Measurements from ENCODE around the gene MARVELD1. TPM values are rescaled to one million over a fixed set of nuclear protein-coding genes. Genes with fewer than 3 reads are reported as not detected.

MARVELD1 gene
- total RNA-seq, 5 donors from 2014 or later (not counting 1 experiment from before 2014, with no cell fraction given): 1.3 to 2.4 (median 1.5) TPM

DNA sequence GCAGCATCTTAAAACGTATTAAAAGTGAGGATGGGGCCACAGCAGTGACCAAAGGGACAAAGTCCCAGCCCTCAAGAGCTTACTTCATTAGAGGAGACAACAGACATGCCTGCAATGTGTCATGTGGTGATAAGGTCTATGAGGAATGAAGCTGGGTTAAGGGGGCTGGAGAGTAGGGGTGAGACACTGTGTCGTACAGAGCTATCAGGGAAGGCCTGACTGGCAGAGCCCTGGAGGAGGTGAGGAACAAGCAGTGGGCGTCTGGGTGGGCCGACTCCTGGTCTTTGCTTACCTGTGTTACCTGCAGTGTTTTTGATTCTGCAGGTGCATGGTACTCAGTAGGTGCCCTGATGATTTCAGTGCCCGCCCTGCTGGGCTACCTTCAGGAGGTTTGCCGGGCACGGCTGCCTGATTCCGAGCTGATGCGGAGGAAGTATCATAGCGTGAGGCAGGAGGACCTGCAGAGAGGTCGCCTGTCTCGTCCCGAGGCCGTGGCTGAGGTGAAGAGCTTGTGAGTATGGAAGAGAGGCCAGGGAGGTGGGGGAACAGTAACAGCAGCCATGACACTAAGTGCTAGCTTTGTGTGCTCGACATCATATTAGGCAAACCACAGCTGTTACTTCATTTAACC, 31.0 kb downstream of the MARVELD1 start:
- WGBS (ENCODE audit: insufficient coverage): 97% methylated on average over 9 of the region's 15 CpGs
- CTCF ChIA-PET: interaction anchor here in 1 of 2 donors (0.6 kb wide), 1 partner anchor 190 kb away, joined by 4 read pairs; no protein-coding TSS in a partner anchor
- no peak overlapping the region for H3K4me3 Mint-ChIP-seq
- Histone ChIP-seq H3K36me3 (ENCODE audit: control insufficient read depth in 2 of 2, extremely low read depth in 1 of 2, insufficient read depth in 1 of 2, low read length in 1 of 2) (peaks cover 5 to 77% of the 10 kb centered on the region in 2 donors), H3K27ac (ENCODE audit: low read length) (no peak overlapping the region), H3K4me3 (ENCODE audit: control insufficient read depth in 1 of 2, extremely low read depth in 1 of 2, low read length in 1 of 2) (no peak overlapping the region), H3K27me3 (replicated peaks in 1 of 2; ENCODE audit: control insufficient read depth in 2 of 2, extremely low read depth in 1 of 2, insufficient read depth in 2 of 2, low read length in 1 of 2) (no peaks in the 10 kb centered on the region), H3K9me3 (no peaks in the 10 kb centered on the region), H3K4me1 (ENCODE audit: control insufficient read depth in 1 of 2, extremely low read depth in 1 of 2, insufficient read depth in 2 of 2, low read length in 2 of 2) (peaks cover 0 to 20% of the 10 kb centered on the region in 2 experiments)
- H3K9me3 Mint-ChIP-seq: no peaks in the 10 kb centered on the region
- DNase-seq (no peak), ATAC-seq (replicated peaks in 1 of 4) (no peak)
- H3K36me3 Mint-ChIP-seq: peaks cover 61% of the 10 kb centered on the region
- H3K27ac Mint-ChIP-seq: no peak overlapping the region
- POLR2A ChIA-PET: interaction anchor here in 1 of 2 donors (0.5 to 0.6 kb wide), 2 partner anchors 370 to 1474 kb away, joined by 3 to 5 read pairs; no protein-coding TSS in a partner anchor
- no peaks in the 10 kb centered on the region for H3K27me3 Mint-ChIP-seq
- H3K4me1 Mint-ChIP-seq: peaks cover 38 to 45% (median 40%) of the 10 kb centered on the region in 3 donors

DNA sequence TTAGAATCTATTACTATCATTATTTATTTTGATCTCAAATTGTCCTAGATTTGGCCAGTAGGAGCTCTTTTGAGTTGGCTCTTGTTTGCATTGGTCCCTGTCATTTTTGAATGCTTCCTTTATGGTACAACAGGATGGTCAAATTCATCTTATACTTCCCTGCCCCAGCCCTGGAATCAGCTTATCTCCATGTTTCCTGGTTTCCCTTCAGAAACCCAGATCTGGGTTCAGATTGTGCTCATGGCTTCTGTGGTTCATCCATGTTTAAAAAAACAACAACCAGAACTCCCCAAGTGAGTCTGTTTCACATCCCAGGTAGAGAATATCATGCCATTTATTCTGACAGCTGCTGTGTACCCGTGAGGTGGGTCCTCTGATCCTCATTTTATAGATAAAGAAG, 34.0 kb downstream of the MARVELD1 start:
- POLR2A ChIA-PET: no interaction called here
- H3K4me3 Mint-ChIP-seq: no peak overlapping the region
- Histone ChIP-seq H3K27ac (ENCODE audit: low read length) (no peak overlapping the region), H3K4me3 (ENCODE audit: control insufficient read depth in 1 of 2, extremely low read depth in 1 of 2, low read length in 1 of 2) (no peak overlapping the region), H3K27me3 (replicated peaks in 1 of 2; ENCODE audit: control insufficient read depth in 2 of 2, extremely low read depth in 1 of 2, insufficient read depth in 2 of 2, low read length in 1 of 2) (no peaks in the 10 kb centered on the region), H3K9me3 (no peaks in the 10 kb centered on the region), H3K4me1 (ENCODE audit: control insufficient read depth in 1 of 2, extremely low read depth in 1 of 2, insufficient read depth in 2 of 2, low read length in 2 of 2) (peaks cover 0 to 9% of the 10 kb centered on the region in 2 experiments), H3K36me3 (ENCODE audit: control insufficient read depth in 2 of 2, extremely low read depth in 1 of 2, insufficient read depth in 1 of 2, low read length in 1 of 2) (peaks cover 13 to 89% of the 10 kb centered on the region in 2 donors)
- DNase-seq (no peak), ATAC-seq (replicated peaks in 1 of 4) (no peak)
- no peak overlapping the region for H3K27ac Mint-ChIP-seq
- H3K36me3 Mint-ChIP-seq: peaks cover 65% of the 10 kb centered on the region
- H3K9me3 Mint-ChIP-seq: no peaks in the 10 kb centered on the region
- H3K27me3 Mint-ChIP-seq: no peaks in the 10 kb centered on the region
- CTCF ChIA-PET: interaction anchor here in 1 of 2 donors (0.6 to 1.3 kb wide), 3 partner anchors 11 to 195 kb away, joined by 3 to 5 read pairs (median 4); partner anchors contain the start of gene ZFYVE27
- 100% methylated on average over 1 of the region's 1 CpG for WGBS (ENCODE audit: insufficient coverage)
- peaks cover 13 to 18% (median 15%) of the 10 kb centered on the region in 3 donors for H3K4me1 Mint-ChIP-seq

DNA sequence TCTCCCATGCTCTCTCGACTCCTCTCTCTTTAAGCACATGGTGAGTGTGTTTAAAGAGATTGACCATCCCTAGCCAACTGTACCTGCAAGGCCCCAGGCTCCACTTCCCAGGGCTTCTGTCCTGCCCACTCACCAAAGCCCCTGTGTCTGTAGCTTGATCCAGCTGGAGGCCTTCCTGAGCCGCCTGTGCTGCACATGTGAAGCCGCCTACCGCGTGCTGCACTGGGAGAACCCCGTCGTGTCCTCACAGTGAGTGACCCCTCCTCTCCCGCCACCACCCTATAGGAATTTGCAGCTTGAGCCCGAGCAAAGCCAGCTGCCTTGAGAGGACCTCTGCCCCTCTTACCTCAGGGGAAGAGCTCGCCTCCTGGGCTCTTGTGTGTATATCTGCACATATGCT, 34.6 kb downstream of the MARVELD1 start:
- Mint-ChIP-seq H3K4me3 (no peak overlapping the region), H3K27me3 (no peaks in the 10 kb centered on the region), H3K27ac (no peak overlapping the region), H3K9me3 (no peaks in the 10 kb centered on the region), H3K4me1 (peaks cover 11 to 14% (median 12%) of the 10 kb centered on the region in 3 donors), H3K36me3 (peaks cover 67% of the 10 kb centered on the region)
- Histone ChIP-seq H3K36me3 (ENCODE audit: control insufficient read depth in 2 of 2, extremely low read depth in 1 of 2, insufficient read depth in 1 of 2, low read length in 1 of 2) (peaks cover 13 to 89% of the 10 kb centered on the region in 2 donors), H3K27ac (ENCODE audit: low read length) (no peak overlapping the region), H3K27me3 (replicated peaks in 1 of 2; ENCODE audit: control insufficient read depth in 2 of 2, extremely low read depth in 1 of 2, insufficient read depth in 2 of 2, low read length in 1 of 2) (no peaks in the 10 kb centered on the region), H3K4me1 (ENCODE audit: control insufficient read depth in 1 of 2, extremely low read depth in 1 of 2, insufficient read depth in 2 of 2, low read length in 2 of 2) (peaks cover 0 to 4% of the 10 kb centered on the region in 2 experiments), H3K9me3 (no peaks in the 10 kb centered on the region), H3K4me3 (ENCODE audit: control insufficient read depth in 1 of 2, extremely low read depth in 1 of 2, low read length in 1 of 2) (no peak overlapping the region)
- DNase-seq (no peak), ATAC-seq (replicated peaks in 1 of 4) (no peak)
- 98% methylated on average over 8 of the region's 10 CpGs for WGBS (ENCODE audit: insufficient coverage)
- ChIA-PET POLR2A (interaction anchor here in 1 of 2 donors (0.7 kb wide), 1 partner anchor 12 kb away, joined by 3 read pairs; the partner anchor contains the start of gene ZFYVE27), CTCF (interaction anchor here in 1 of 2 donors (1.3 kb wide), 1 partner anchor 46 kb away, joined by 4 read pairs; no protein-coding TSS in a partner anchor)

- Mint-ChIP-seq H3K4me3 (no peak overlapping the region), H3K4me1 (no peaks in the 10 kb centered on the region), H3K27me3 (no peaks in the 10 kb centered on the region), H3K36me3 (peaks cover 66% of the 10 kb centered on the region), H3K9me3 (no peaks in the 10 kb centered on the region), H3K27ac (no peak overlapping the region)
- 96% methylated on average over 18 of the region's 18 CpGs for WGBS (ENCODE audit: insufficient coverage)
- Histone ChIP-seq H3K4me3 (ENCODE audit: control insufficient read depth in 1 of 2, extremely low read depth in 1 of 2, low read length in 1 of 2) (no peak overlapping the region), H3K4me1 (ENCODE audit: control insufficient read depth in 1 of 2, extremely low read depth in 1 of 2, insufficient read depth in 2 of 2, low read length in 2 of 2) (no peaks in the 10 kb centered on the region), H3K27ac (ENCODE audit: low read length) (no peak overlapping the region), H3K27me3 (replicated peaks in 1 of 2; ENCODE audit: control insufficient read depth in 2 of 2, extremely low read depth in 1 of 2, insufficient read depth in 2 of 2, low read length in 1 of 2) (no peaks in the 10 kb centered on the region), H3K36me3 (ENCODE audit: control insufficient read depth in 2 of 2, extremely low read depth in 1 of 2, insufficient read depth in 1 of 2, low read length in 1 of 2) (peaks cover 22 to 95% of the 10 kb centered on the region in 2 donors), H3K9me3 (no peaks in the 10 kb centered on the region)
- CTCF ChIA-PET: interaction anchor here in 1 of 2 donors (1.0 kb wide), 1 partner anchor 17 kb away, joined by 3 read pairs; the partner anchor contains the start of gene ZFYVE27
- POLR2A ChIA-PET: interaction anchor here in 1 of 2 donors (0.6 kb wide), 1 partner anchor 352 kb away, joined by 7 read pairs; the partner anchor contains the start of gene RRP12
- no peak for DNase-seq
- no peak for ATAC-seq (replicated peaks in 1 of 4)
Observed at GRCh38 chr10:97752956-97753355, 39.4 kb downstream of the MARVELD1 start.

- WGBS (ENCODE audit: insufficient coverage): no CpG with 5 or more reads among the region's 4 CpGs
- ChIA-PET POLR2A (no interaction called here), CTCF (interaction anchor here in 1 of 2 donors (0.6 kb wide), 2 partner anchors 14 to 30 kb away, joined by 3 read pairs; no protein-coding TSS in a partner anchor)
- Histone ChIP-seq H3K36me3 (ENCODE audit: control insufficient read depth in 2 of 2, extremely low read depth in 1 of 2, insufficient read depth in 1 of 2, low read length in 1 of 2) (peaks cover 18 to 90% of the 10 kb centered on the region in 2 donors), H3K4me1 (ENCODE audit: control insufficient read depth in 1 of 2, extremely low read depth in 1 of 2, insufficient read depth in 2 of 2, low read length in 2 of 2) (no peaks in the 10 kb centered on the region), H3K9me3 (no peaks in the 10 kb centered on the region), H3K4me3 (ENCODE audit: control insufficient read depth in 1 of 2, extremely low read depth in 1 of 2, low read length in 1 of 2) (no peak overlapping the region), H3K27ac (ENCODE audit: low read length) (no peak overlapping the region), H3K27me3 (replicated peaks in 1 of 2; ENCODE audit: control insufficient read depth in 2 of 2, extremely low read depth in 1 of 2, insufficient read depth in 2 of 2, low read length in 1 of 2) (no peaks in the 10 kb centered on the region)
- Mint-ChIP-seq H3K4me3 (no peak overlapping the region), H3K36me3 (peaks cover 59% of the 10 kb centered on the region), H3K27me3 (no peaks in the 10 kb centered on the region), H3K9me3 (no peaks in the 10 kb centered on the region), H3K4me1 (no peaks in the 10 kb centered on the region), H3K27ac (no peak overlapping the region)
- ATAC-seq (replicated peaks in 1 of 4): no peak
- no peak for DNase-seq
Observed at GRCh38 chr10:97754726-97755125, 41.2 kb downstream of the MARVELD1 start.

GRCh38 chr10:97755718-97756117, 42.2 kb downstream of the MARVELD1 start:
- DNase-seq (no peak), ATAC-seq (replicated peaks in 1 of 4) (no peak)
- H3K36me3 ChIP-seq (ENCODE audit: control insufficient read depth in 2 of 2, extremely low read depth in 1 of 2, insufficient read depth in 1 of 2, low read length in 1 of 2): peaks cover 16 to 90% of the 10 kb centered on the region in 2 donors
- no peaks in the 10 kb centered on the region for H3K4me1 Mint-ChIP-seq
- H3K27ac Mint-ChIP-seq: no peak overlapping the region
- ChIA-PET POLR2A (no interaction called here), CTCF (no interaction called here)
- H3K36me3 Mint-ChIP-seq: peaks cover 55% of the 10 kb centered on the region
- no peaks in the 10 kb centered on the region for H3K27me3 Mint-ChIP-seq
- H3K9me3 Mint-ChIP-seq: no peaks in the 10 kb centered on the region
- no peak overlapping the region for H3K4me3 Mint-ChIP-seq
- no peak overlapping the region for H3K27ac ChIP-seq (ENCODE audit: low read length)
- H3K9me3 ChIP-seq: no peaks in the 10 kb centered on the region
- no peaks in the 10 kb centered on the region for H3K4me1 ChIP-seq (ENCODE audit: control insufficient read depth in 1 of 2, extremely low read depth in 1 of 2, insufficient read depth in 2 of 2, low read length in 2 of 2)
- H3K27me3 ChIP-seq (replicated peaks in 1 of 2; ENCODE audit: control insufficient read depth in 2 of 2, extremely low read depth in 1 of 2, insufficient read depth in 2 of 2, low read length in 1 of 2): no peaks in the 10 kb centered on the region
- no peak overlapping the region for H3K4me3 ChIP-seq (ENCODE audit: control insufficient read depth in 1 of 2, extremely low read depth in 1 of 2, low read length in 1 of 2)
- WGBS (ENCODE audit: insufficient coverage): 100% methylated on average over 5 of the region's 6 CpGs
